HepG2 (cell line): ENCODE data around the gene NCOA6. TPM values are rescaled to one million over a fixed set of nuclear protein-coding genes. Genes with fewer than 3 reads are reported as not detected.

Source experiments
- AKAP8 ChIP-seq: sonication (generic); formaldehyde crosslinking; IDR thresholded peaks from 2 replicates; pipeline ENCODE4 v1.5.1; 2020; ENCODE audit warnings: mild to moderate bottlenecking, missing genetic modification reagents
- ARID4A ChIP-seq: sonication (generic); formaldehyde crosslinking; IDR thresholded peaks from 2 replicates; pipeline ENCODE4 v1.5.0; 2020; ENCODE audit warnings: mild to moderate bottlenecking, missing genetic modification reagents, borderline replicate concordance
- EHMT2 ChIP-seq: fragments of 200-600 bp; sonication (generic); IDR thresholded peaks from 2 replicates; pipeline ENCODE4 v1.7.0; 2017; ENCODE audit warnings: antibody characterized with exemption, low read depth, low read length, borderline replicate concordance
- FOXP1 ChIP-seq, 2 experiments: fragments of 450-650 bp in 1 of 2; IDR thresholded peaks; 2 replicates each; pipeline ENCODE4 v1.6.1; 2017 to 2018; ENCODE audit warnings: antibody characterized with exemption in 1 of 2
- GATA4 ChIP-seq: sonication (generic); IDR thresholded peaks from 2 replicates; pipeline ENCODE4 v1.6.1; 2016; ENCODE audit warnings: antibody characterized with exemption, low read depth, borderline replicate concordance
- HOXA7 ChIP-seq: sonication (generic); formaldehyde crosslinking; IDR thresholded peaks from 2 replicates; pipeline ENCODE4 v1.8.1; 2022; ENCODE audit warnings: mild to moderate bottlenecking, missing genetic modification reagents, moderate library complexity
- KLF11 ChIP-seq: IDR thresholded peaks from 2 replicates; pipeline ENCODE4 v1.6.1; 2016; ENCODE audit warnings: missing compliant biosample characterization
- NFKBIZ ChIP-seq: IDR thresholded peaks from 2 replicates; pipeline ENCODE4 v1.6.1; 2018; ENCODE audit warnings: missing genetic modification reagents, missing compliant biosample characterization
- RAD21 ChIP-seq: fragments of 450-650 bp; formaldehyde crosslinking; IDR thresholded peaks from 2 replicates; pipeline ENCODE4 v1.5.0; 2020; ENCODE audit warnings: mild to moderate bottlenecking
- YEATS2 ChIP-seq: sonication (generic); formaldehyde crosslinking; IDR thresholded peaks from 2 replicates; pipeline ENCODE4 v1.4.0; 2020; ENCODE audit warnings: missing genetic modification reagents, borderline replicate concordance
- ZBTB3 ChIP-seq: sonication (generic); formaldehyde crosslinking; IDR thresholded peaks from 2 replicates; pipeline ENCODE4 v1.4.0; 2020; ENCODE audit warnings: low read depth, mild to moderate bottlenecking, moderate library complexity, missing genetic modification reagents, borderline replicate concordance
- ZBTB44 ChIP-seq: sonication (generic); formaldehyde crosslinking; IDR thresholded peaks from 2 replicates; pipeline ENCODE4 v1.4.0; 2020; ENCODE audit warnings: missing genetic modification reagents
- ZBTB8A ChIP-seq: sonication (generic); formaldehyde crosslinking; IDR thresholded peaks from 2 replicates; pipeline ENCODE4 v1.4.0; 2020; ENCODE audit warnings: mild to moderate bottlenecking, low read depth, missing genetic modification reagents, borderline replicate concordance
- ZMYM2 ChIP-seq: sonication (generic); formaldehyde crosslinking; IDR thresholded peaks from 2 replicates; pipeline ENCODE4 v1.8.0; 2022; ENCODE audit warnings: mild to moderate bottlenecking, missing genetic modification reagents
- ZNF350 ChIP-seq: sonication (generic); formaldehyde crosslinking; IDR thresholded peaks from 2 replicates; pipeline ENCODE4 v1.4.0; 2020; ENCODE audit warnings: mild to moderate bottlenecking, low read depth, missing genetic modification reagents, borderline replicate concordance
- ZNF609 ChIP-seq: sonication (generic); formaldehyde crosslinking; IDR thresholded peaks from 2 replicates; pipeline ENCODE4 v1.4.0; 2020; ENCODE audit warnings: mild to moderate bottlenecking, missing genetic modification reagents, borderline replicate concordance
- ZNF660 ChIP-seq: sonication (generic); formaldehyde crosslinking; IDR thresholded peaks from 2 replicates; pipeline ENCODE4 v1.5.1; 2020; ENCODE audit warnings: mild to moderate bottlenecking, low read depth, missing genetic modification reagents, borderline replicate concordance
- ZNF772 ChIP-seq: sonication (generic); formaldehyde crosslinking; IDR thresholded peaks from 2 replicates; pipeline ENCODE4 v1.5.0; 2020; ENCODE audit warnings: mild to moderate bottlenecking, missing genetic modification reagents
- polyA plus RNA-seq, 8 experiments: library from polyadenylated mRNA; depleted of rRNA in 3 of 8; stranded (reverse) in 7 of 8; unstranded in 1 of 8; fragments of >200 nt; fragmentation: Illumina TruSeq in 4 of 8; extraction: Trizol in 4 of 8; gene quantifications; 2 replicates each; pipeline versions ENCODE4 v1.2.1 to v1.2.3, GENCODE V29; 2011 to 2016; ENCODE audit warnings: low read depth in 4 of 8, missing spikeins in 1 of 8, mixed read lengths in 1 of 8; ENCODE audit not compliant: insufficient read depth in 1 of 8
- total RNA-seq, 5 experiments: library from RNA; depleted of rRNA; stranded (reverse); fragments of >200 nt; fragmentation: Illumina TruSeq; extraction: Trizol; gene quantifications; 2 replicates each; pipeline ENCODE4 v1.2.3, GENCODE V29; 2016; ENCODE audit warnings: low read depth in 1 of 5

Gene NCOA6
- total and polyA plus RNA-seq, 2 of the 13 experiments (the other 11 are each of a cell fraction or from before 2014, with no cell fraction given): 11.2 to 29.3 TPM

GRCh38 chr20:34872622-34873224 is 47.3 kb upstream of the NCOA6 start, which contains the start of gene GGT7 (continued):
- peak; percentile 96 for TF ChIP-seq ARID4A
- TF ChIP-seq ZMYM2 (CRISPR knock-in tag): 0 out of 2 replicates have a peak, but pooled peaks have one; percentile 48
- peak; percentile 18; the same call in 1 of the 2 replicates for TF ChIP-seq ZNF609
- 0 out of 2 replicates have a peak, but pooled peaks have one; percentile 80 for TF ChIP-seq ZNF660 (CRISPR knock-in tag)
- peak; percentile 97; the same call in 1 of the 2 replicates for TF ChIP-seq ZNF772
- 0 out of 2 replicates have a peak, but pooled peaks have one; percentile 75 for TF ChIP-seq KLF11 (CRISPR knock-in tag)
- TF ChIP-seq GATA4: peak; percentile 52; the same call in 1 of the 2 replicates
- TF ChIP-seq ZBTB44 (CRISPR knock-in tag): peak; percentile 78; the same call in 1 of the 2 replicates
- TF ChIP-seq YEATS2 (CRISPR knock-in tag): peak; percentile 87; the same call in 1 of the 2 replicates
- no peak for TF ChIP-seq HOXA7 (CRISPR knock-in tag)
- no peak for TF ChIP-seq ZBTB8A (CRISPR knock-in tag)
- peak; percentile 41 for TF ChIP-seq ZNF350 (CRISPR knock-in tag)
- no peak for TF ChIP-seq EHMT2
- peak; percentile 95 for TF ChIP-seq AKAP8 (CRISPR knock-in tag)
- peak; percentile 64 for TF ChIP-seq NFKBIZ (CRISPR knock-in tag)
- peak; percentile 66 for TF ChIP-seq RAD21
- TF ChIP-seq FOXP1 (IDR thresholded peaks at IDR 0.05): no peak
- no peak; the same call in 1 of the 2 replicates for TF ChIP-seq FOXP1 (CRISPR knock-in tag; IDR thresholded peaks at IDR 0.05)
- no peak; the same call in 1 of the 2 replicates for TF ChIP-seq ZBTB3 (CRISPR knock-in tag)
